Measurements from ENCODE around the gene CNOT6.

DNA sequence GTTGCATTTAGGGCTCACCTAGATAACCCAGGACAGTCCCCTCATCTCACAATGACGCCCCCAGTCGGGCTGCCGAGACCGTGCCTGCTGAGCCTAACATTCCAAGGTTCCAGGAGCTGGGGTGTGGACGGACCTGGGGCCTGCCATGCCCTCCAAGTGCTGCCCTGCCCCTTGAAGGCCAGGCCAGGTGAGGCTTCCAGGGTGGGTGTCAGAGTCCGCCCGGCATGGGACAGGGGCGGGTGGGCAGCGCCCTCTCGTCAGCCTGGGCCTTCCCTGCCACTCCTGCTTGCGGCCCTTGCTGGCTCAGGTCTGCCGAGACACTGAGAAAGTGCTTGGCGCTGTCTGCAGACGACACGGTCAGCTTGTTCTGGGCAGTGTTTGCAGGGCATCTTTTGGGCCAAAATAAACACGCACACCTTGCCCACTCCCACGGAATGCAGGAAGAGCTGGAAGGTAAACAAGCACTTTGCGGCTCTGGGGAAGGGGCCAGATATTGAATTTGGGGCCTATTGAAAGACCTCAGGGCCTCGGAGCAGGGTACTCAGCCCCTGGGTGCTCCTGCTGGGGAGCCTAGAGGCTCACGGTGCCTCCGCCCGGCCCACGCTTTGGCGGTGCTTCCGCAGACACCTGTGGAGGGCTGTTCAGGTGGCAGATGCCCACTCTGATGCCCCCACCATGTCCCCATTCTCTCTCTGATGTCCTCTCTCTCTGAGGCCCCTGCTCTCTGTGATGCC is 101.4 kb downstream of the CNOT6 start:
- TF ChIP-seq, protein P1, sequence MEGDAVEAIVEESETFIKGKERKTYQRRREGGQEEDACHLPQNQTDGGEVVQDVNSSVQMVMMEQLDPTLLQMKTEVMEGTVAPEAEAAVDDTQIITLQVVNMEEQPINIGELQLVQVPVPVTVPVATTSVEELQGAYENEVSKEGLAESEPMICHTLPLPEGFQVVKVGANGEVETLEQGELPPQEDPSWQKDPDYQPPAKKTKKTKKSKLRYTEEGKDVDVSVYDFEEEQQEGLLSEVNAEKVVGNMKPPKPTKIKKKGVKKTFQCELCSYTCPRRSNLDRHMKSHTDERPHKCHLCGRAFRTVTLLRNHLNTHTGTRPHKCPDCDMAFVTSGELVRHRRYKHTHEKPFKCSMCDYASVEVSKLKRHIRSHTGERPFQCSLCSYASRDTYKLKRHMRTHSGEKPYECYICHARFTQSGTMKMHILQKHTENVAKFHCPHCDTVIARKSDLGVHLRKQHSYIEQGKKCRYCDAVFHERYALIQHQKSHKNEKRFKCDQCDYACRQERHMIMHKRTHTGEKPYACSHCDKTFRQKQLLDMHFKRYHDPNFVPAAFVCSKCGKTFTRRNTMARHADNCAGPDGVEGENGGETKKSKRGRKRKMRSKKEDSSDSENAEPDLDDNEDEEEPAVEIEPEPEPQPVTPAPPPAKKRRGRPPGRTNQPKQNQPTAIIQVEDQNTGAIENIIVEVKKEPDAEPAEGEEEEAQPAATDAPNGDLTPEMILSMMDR (IDR thresholded peaks at IDR 0.05): no peak
- no peak for TF ChIP-seq POLR2AphosphoS5 (IDR thresholded peaks at IDR 0.05; ENCODE audit: low read depth, low read length)
